Gastroesophageal sphincter (tissue), 4 donors: Measurements from ENCODE around the gene OR10A6. TPM values are rescaled to one million over a fixed set of nuclear protein-coding genes. Genes with fewer than 3 reads are reported as not detected.

Experiments used
- ATAC-seq: fragments of 150-250 bp; one replicate; pipeline ENCODE4 v1.9.1; 2016; ENCODE audit warnings: mild to moderate bottlenecking, moderate library complexity
- H3K27ac ChIP-seq, 4 donors: fragments of 200-600 bp; sonication (generic) in 3 of 4; 1 replicate in 3 of 4; 2 replicates in 1 of 4; pipeline ENCODE4 v1.5.1; 2016 to 2019
- H3K27me3 ChIP-seq: fragments of 200-600 bp; sonication (generic); one replicate; pipeline ENCODE4 v1.5.1; 2019
- H3K36me3 ChIP-seq, 2 donors: fragments of 200-600 bp; sonication (generic); one replicate each; pipeline ENCODE4 v1.5.1; 2019; ENCODE audit warnings: control low read depth in 1 of 2
- H3K4me1 ChIP-seq, 3 donors: fragments of 200-600 bp; sonication (generic); 1 replicate in 2 of 3; 2 replicates in 1 of 3; pipeline ENCODE4 v1.5.1; 2016 to 2019; ENCODE audit warnings: control low read depth in 2 of 3
- H3K4me3 ChIP-seq, 2 donors: fragments of 200-600 bp; sonication (generic); one replicate each; pipeline ENCODE4 v1.5.1; 2019; ENCODE audit warnings: mild to moderate bottlenecking in 1 of 2, moderate library complexity in 1 of 2
- H3K9me3 ChIP-seq, 3 donors: fragments of 200-600 bp; sonication (generic); one replicate each; pipeline ENCODE4 v1.5.1; 2017 to 2019; ENCODE audit warnings: control low read depth in 2 of 3
- EP300 ChIP-seq: sonication (generic); formaldehyde crosslinking; IDR thresholded peaks from one replicate; pipeline ENCODE4 v1.6.1; 2017; ENCODE audit warnings: antibody characterized with exemption, mild to moderate bottlenecking
- POLR2A ChIP-seq, 2 donors: fragments of 450-650 bp; IDR thresholded peaks; one replicate each; pipeline ENCODE4 v1.6.1; 2017; ENCODE audit warnings: antibody characterized with exemption in 2 of 2, mild to moderate bottlenecking in 2 of 2, moderate library complexity in 1 of 2
- POLR2AphosphoS5 ChIP-seq: sonication (generic); formaldehyde crosslinking; IDR thresholded peaks from one replicate; pipeline ENCODE4 v1.6.1; 2017; ENCODE audit warnings: antibody characterized with exemption
- WGBS, 2 donors: methylation state at CpG; one replicate each; pipeline ENCODE4 v1.1.5; 2018; ENCODE audit warnings: low coverage in 1 of 2; 5-methylcytosine and 5-hydroxymethylcytosine counted together
- total RNA-seq, 4 donors: library from RNA; depleted of rRNA; stranded (reverse); fragments of >200 nt; gene quantifications; one replicate each; pipeline ENCODE4 v1.1.0, GENCODE V29; 2016
- TF ChIP-seq, protein P1 (sequence below), 4 experiments: fragments of 200-600 bp in 2 of 4; fragments of 450-650 bp in 2 of 4; sonication (generic) in 1 of 4; IDR thresholded peaks; one replicate each; pipeline ENCODE4 v1.5.1; 2017 to 2019; ENCODE audit warnings: antibody characterized with exemption in 4 of 4, mild to moderate bottlenecking in 2 of 4, moderate library complexity in 2 of 4

The OR10A6 gene
- total RNA-seq, 4 donors from 2014 or later = not detected

DNA sequence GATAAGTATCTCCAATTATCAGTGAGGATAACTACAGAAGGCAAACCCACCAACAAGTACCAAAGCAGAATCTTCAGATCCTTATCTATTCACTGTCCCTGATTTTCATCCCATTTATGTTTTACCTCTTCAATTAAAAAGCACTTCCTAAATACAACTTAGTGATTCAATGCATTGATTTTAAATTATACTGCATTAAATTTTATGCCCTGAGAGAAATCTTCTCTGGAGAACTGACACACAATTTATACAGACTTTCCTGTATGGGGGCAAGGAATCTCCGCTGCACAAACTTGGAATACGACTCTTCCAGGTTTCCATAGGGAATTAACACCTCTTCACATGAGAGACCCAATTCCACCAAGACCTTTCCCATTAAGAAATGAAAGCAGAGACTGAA, 10.5 kb upstream of the OR10A6 start, which contains the start of gene OR10A3:
TSS of gene OR10A3 (minus strand) at position 101 of the 400 bp plus-strand sequence. CDS start 2,188 bp downstream, outside the sequence.
- H3K4me1 ChIP-seq = no peaks in the 10 kb centered on the region
- peaks cover 11% of the 10 kb centered on the region for H3K27me3 ChIP-seq
- H3K27ac ChIP-seq = no peak within 1 kb of the TSS
- ATAC-seq = no peak
- WGBS, 2 donors = 93% methylated on average over 2 of the region's 2 CpGs
- peaks cover 0 to 33% (median 0%) of the 10 kb centered on the region in 3 donors for H3K9me3 ChIP-seq
- TF ChIP-seq POLR2A (IDR thresholded peaks at IDR 0.05) (no peak), EP300 (no peak), POLR2AphosphoS5 (no peak)
- TF ChIP-seq, protein P1, sequence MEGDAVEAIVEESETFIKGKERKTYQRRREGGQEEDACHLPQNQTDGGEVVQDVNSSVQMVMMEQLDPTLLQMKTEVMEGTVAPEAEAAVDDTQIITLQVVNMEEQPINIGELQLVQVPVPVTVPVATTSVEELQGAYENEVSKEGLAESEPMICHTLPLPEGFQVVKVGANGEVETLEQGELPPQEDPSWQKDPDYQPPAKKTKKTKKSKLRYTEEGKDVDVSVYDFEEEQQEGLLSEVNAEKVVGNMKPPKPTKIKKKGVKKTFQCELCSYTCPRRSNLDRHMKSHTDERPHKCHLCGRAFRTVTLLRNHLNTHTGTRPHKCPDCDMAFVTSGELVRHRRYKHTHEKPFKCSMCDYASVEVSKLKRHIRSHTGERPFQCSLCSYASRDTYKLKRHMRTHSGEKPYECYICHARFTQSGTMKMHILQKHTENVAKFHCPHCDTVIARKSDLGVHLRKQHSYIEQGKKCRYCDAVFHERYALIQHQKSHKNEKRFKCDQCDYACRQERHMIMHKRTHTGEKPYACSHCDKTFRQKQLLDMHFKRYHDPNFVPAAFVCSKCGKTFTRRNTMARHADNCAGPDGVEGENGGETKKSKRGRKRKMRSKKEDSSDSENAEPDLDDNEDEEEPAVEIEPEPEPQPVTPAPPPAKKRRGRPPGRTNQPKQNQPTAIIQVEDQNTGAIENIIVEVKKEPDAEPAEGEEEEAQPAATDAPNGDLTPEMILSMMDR (IDR thresholded peaks at IDR 0.05) = no peak
- H3K36me3 ChIP-seq = no peaks in the 10 kb centered on the region
- no peak within 1 kb of the TSS for H3K4me3 ChIP-seq

GRCh38 chr11:7941146-7941545, 10.1 kb upstream of the OR10A6 start:
- TF ChIP-seq POLR2A (IDR thresholded peaks at IDR 0.05) (no peak), POLR2AphosphoS5 (no peak), EP300 (no peak)
- TF ChIP-seq, protein P1 (IDR thresholded peaks at IDR 0.05) = no peak
- H3K27me3 ChIP-seq = peaks cover 6% of the 10 kb centered on the region
- no peak overlapping the region for H3K4me3 ChIP-seq
- no peak overlapping the region for H3K27ac ChIP-seq
- 55 to 62% methylated on average over 4 to 5 of the region's 5 CpGs for WGBS, 2 donors
- H3K4me1 ChIP-seq = no peaks in the 10 kb centered on the region
- H3K36me3 ChIP-seq = no peaks in the 10 kb centered on the region
- ATAC-seq = no peak
- peaks cover 0 to 33% (median 0%) of the 10 kb centered on the region in 3 donors for H3K9me3 ChIP-seq

GRCh38 chr11:7936615-7937014, 5.5 kb upstream of the OR10A6 start:
- ATAC-seq = no peak
- TF ChIP-seq POLR2AphosphoS5 (no peak), EP300 (no peak), POLR2A (IDR thresholded peaks at IDR 0.05) (no peak)
- TF ChIP-seq, protein P1 (IDR thresholded peaks at IDR 0.05) = no peak
- 40 to 42% methylated on average over 1 of the region's 1 CpG for WGBS, 2 donors

DNA sequence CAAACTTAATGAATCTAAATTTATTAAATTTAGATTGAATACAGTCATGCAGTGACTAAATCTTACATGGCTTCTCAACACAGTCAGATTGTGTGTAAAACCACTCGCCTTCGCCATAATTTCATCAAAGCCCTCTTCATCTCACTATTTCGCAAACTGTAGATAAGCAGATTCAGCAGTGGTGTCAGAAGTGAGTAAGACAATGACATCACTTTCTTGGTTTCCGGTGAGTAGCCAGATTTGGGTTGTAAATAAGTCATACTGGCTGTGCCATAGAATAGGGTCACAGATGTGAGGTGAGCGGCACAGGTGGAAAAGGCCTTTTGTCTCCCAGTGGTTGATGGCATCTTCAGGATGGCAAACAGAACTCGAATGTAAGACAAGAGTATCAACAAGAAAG, 3.4 kb downstream of the OR10A6 start:
- Histone ChIP-seq H3K4me1 (no peaks in the 10 kb centered on the region), H3K9me3 (no peaks in the 10 kb centered on the region), H3K36me3 (no peaks in the 10 kb centered on the region), H3K4me3 (no peak overlapping the region), H3K27ac (no peak overlapping the region), H3K27me3 (peaks cover 3% of the 10 kb centered on the region)
- ATAC-seq = no peak
- WGBS, 2 donors = 79 to 83% methylated on average over 6 of the region's 6 CpGs
- TF ChIP-seq, protein P1 (IDR thresholded peaks at IDR 0.05) = no peak
- no peak for TF ChIP-seq POLR2AphosphoS5
- no peak for TF ChIP-seq POLR2A (IDR thresholded peaks at IDR 0.05)
- no peak for TF ChIP-seq EP300

More at GRCh38 chr11:7936615-7937014, 5.5 kb upstream of the OR10A6 start:
- H3K9me3 ChIP-seq = no peaks in the 10 kb centered on the region
- no peaks in the 10 kb centered on the region for H3K36me3 ChIP-seq
- no peaks in the 10 kb centered on the region for H3K27me3 ChIP-seq
- H3K27ac ChIP-seq = no peak overlapping the region
- H3K4me3 ChIP-seq = no peak overlapping the region
- no peaks in the 10 kb centered on the region for H3K4me1 ChIP-seq

DNA sequence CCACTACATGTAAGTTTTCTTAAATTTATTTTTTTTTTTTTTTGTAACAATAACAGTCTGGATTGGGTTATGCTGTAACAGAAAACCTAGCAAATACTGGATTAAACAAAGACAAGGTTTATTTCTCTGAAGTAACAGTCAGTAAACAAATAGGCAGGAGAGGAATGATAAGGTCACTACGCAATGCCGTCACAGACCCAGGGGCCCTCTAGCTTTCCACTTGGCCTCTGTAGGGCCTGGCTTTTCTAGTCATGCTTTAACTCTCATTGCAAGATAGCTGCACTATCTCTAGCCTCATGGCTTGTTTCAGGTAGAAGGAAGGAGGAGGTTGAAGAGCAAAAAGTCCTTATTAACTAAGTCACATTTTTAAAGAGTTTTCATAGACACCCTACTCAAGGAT, 6.5 kb downstream of the OR10A6 start:
- ATAC-seq = no peak
- no peaks in the 10 kb centered on the region for H3K4me1 ChIP-seq
- H3K27me3 ChIP-seq = no peaks in the 10 kb centered on the region
- no peak for TF ChIP-seq POLR2A (IDR thresholded peaks at IDR 0.05)
- no peak for TF ChIP-seq EP300
- no peak for TF ChIP-seq POLR2AphosphoS5
- TF ChIP-seq, protein P1 (IDR thresholded peaks at IDR 0.05) = no peak
- H3K36me3 ChIP-seq = no peaks in the 10 kb centered on the region
- H3K4me3 ChIP-seq = no peak overlapping the region
- H3K9me3 ChIP-seq = no peaks in the 10 kb centered on the region
- WGBS, 2 donors = 30 to 50% methylated on average over 2 of the region's 2 CpGs
- H3K27ac ChIP-seq = no peak overlapping the region
